Mucosa of descending colon (tissue), 3 donors: ENCODE results near the gene KCNH8. TPM values are rescaled to one million over a fixed set of nuclear protein-coding genes. Genes with fewer than 3 reads are reported as not detected.

ENCODE experiments used
- ATAC-seq: fragments of 200-7000 bp; cut with Tn5 transposase; one replicate; pipeline ENCODE4 v1.9.1; 2020; ENCODE audit warnings: mild to moderate bottlenecking, moderate library complexity
- DNase-seq, 3 donors: peaks; one replicate each; pipeline ENCODE4 v3.0.0-alpha.2; 2020
- H3K36me3 ChIP-seq: fragments of 200-600 bp; one replicate; pipeline ENCODE4 v1.8.0; 2021; ENCODE audit warnings: low read depth, mild to moderate bottlenecking
- H3K4me1 ChIP-seq: fragments of 200-600 bp; one replicate; pipeline ENCODE4 v1.8.0; 2021; ENCODE audit warnings: low read depth, mild to moderate bottlenecking
- H3K4me3 ChIP-seq: fragments of 200-600 bp; one replicate; pipeline ENCODE4 v1.8.0; 2021; ENCODE audit warnings: mild to moderate bottlenecking
- H3K9me3 ChIP-seq: fragments of 200-600 bp; one replicate; pipeline ENCODE4 v1.8.0; 2021; ENCODE audit warnings: mild to moderate bottlenecking
- intact Hi-C, 2 donors: fragments of 100-400 bp; cut with DNase I in 1 of 2; cut with micrococcal nuclease in 1 of 2; formaldehyde crosslinking; loops; one replicate each; pipeline versions ENCODE4 v1.11.0 to v1.11.1; 2022; cut with DNase I, micrococcal nuclease
- total RNA-seq, 3 donors: library from RNA; stranded (reverse); fragmentation: NEBNext Ultra II Directional in 2 of 3; extraction: Animal tissue kit (Norgen Biotek cat#: 25700) in 2 of 3; gene quantifications; one replicate each; pipeline versions ENCODE4 v1.2.1 to v1.2.4, GENCODE V29; 2021 to 2023
- TF ChIP-seq, protein P1 (sequence below): fragments of 200-600 bp; IDR thresholded peaks from one replicate; pipeline ENCODE4 v1.8.0; 2022; ENCODE audit warnings: antibody characterized with exemption, mild to moderate bottlenecking
- donor health status: DM: no; HTN: no; CAD: no; lungs with moderate emphysema.
- donor health status: DM: no; HTN: no; CAD: no.
- donor health status: DM: no; HTN: yes; CAD: no.

Gene KCNH8
- total RNA-seq, 3 donors from 2014 or later, result 1.0 to 1.3 (median 1.1) TPM

GRCh38 chr3:19183584-19183983 lies 35.3 kb downstream of the KCNH8 start:
- ATAC-seq, result no peak
- Histone ChIP-seq H3K4me3 (no peak overlapping the region), H3K4me1 (no peaks in the 10 kb centered on the region), H3K9me3 (no peaks in the 10 kb centered on the region), H3K36me3 (no peaks in the 10 kb centered on the region)
- TF ChIP-seq, protein P1, sequence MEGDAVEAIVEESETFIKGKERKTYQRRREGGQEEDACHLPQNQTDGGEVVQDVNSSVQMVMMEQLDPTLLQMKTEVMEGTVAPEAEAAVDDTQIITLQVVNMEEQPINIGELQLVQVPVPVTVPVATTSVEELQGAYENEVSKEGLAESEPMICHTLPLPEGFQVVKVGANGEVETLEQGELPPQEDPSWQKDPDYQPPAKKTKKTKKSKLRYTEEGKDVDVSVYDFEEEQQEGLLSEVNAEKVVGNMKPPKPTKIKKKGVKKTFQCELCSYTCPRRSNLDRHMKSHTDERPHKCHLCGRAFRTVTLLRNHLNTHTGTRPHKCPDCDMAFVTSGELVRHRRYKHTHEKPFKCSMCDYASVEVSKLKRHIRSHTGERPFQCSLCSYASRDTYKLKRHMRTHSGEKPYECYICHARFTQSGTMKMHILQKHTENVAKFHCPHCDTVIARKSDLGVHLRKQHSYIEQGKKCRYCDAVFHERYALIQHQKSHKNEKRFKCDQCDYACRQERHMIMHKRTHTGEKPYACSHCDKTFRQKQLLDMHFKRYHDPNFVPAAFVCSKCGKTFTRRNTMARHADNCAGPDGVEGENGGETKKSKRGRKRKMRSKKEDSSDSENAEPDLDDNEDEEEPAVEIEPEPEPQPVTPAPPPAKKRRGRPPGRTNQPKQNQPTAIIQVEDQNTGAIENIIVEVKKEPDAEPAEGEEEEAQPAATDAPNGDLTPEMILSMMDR, result no peak
- DNase-seq, result no peak
- intact Hi-C loops, result no loop called here

- DNase-seq (no peak), ATAC-seq (no peak)
- H3K4me3 ChIP-seq, result no peak overlapping the region
- no peaks in the 10 kb centered on the region for H3K9me3 ChIP-seq
- H3K36me3 ChIP-seq, result no peaks in the 10 kb centered on the region
- TF ChIP-seq, protein P1, result no peak
- H3K4me1 ChIP-seq, result no peaks in the 10 kb centered on the region
- intact Hi-C loops, result no loop called here
These were observed 41.8 kb downstream of the KCNH8 start for GRCh38 chr3:19190126-19190525.

DNA sequence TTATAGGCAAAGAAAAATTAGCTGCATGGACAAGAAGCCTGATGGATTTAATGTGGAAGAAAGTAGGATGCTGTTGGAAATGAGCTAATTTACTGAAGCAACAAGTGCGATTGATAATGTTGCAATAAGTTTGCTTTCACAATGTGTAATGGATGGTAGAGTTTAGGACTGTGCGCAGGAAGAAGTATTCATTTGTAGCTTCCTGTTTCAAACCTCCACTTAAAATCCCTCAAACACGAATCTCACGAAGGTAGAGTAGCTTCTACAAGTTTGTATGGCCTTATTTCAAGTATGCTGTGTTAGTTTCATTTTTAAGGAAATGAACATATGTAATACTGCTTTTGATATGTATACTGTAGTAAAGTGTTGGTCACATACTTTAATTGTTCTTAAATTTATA lies 42.3 kb downstream of the KCNH8 start:
- H3K4me1 ChIP-seq, result no peaks in the 10 kb centered on the region
- intact Hi-C loops, result no loop called here
- ATAC-seq (no peak), DNase-seq (no peak)
- H3K36me3 ChIP-seq, result no peaks in the 10 kb centered on the region
- TF ChIP-seq, protein P1, result no peak
- no peak overlapping the region for H3K4me3 ChIP-seq
- no peaks in the 10 kb centered on the region for H3K9me3 ChIP-seq

DNA sequence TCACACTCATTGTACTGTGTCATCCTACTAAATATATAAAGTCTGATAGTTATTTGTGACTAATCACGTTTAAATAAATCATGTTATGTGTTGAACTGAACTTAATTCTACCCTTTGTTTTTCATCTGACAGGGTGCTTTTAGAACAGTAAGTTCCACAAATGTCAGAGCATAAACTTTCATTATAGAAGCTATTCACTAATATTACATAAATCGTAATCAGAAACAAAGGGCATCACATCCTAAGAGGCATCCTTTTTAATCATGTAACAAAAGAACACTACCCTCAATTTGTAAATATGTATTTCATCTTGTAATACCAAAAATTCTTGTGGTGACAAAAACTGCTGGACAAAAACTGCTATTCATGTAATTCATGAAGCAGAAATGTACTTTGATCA lies 50.8 kb downstream of the KCNH8 start:
- Histone ChIP-seq H3K4me1 (no peaks in the 10 kb centered on the region), H3K9me3 (no peaks in the 10 kb centered on the region), H3K36me3 (no peaks in the 10 kb centered on the region), H3K4me3 (no peak overlapping the region)
- ATAC-seq (no peak), DNase-seq (no peak)
- intact Hi-C loops, result no loop called here
- TF ChIP-seq, protein P1, result no peak

- intact Hi-C loops, result no loop called here
- ATAC-seq (no peak), DNase-seq (no peak)
- no peaks in the 10 kb centered on the region for H3K4me1 ChIP-seq
- no peak overlapping the region for H3K4me3 ChIP-seq
- H3K9me3 ChIP-seq, result no peaks in the 10 kb centered on the region
- TF ChIP-seq, protein P1, result no peak
- H3K36me3 ChIP-seq, result no peaks in the 10 kb centered on the region
These were observed 54.0 kb downstream of the KCNH8 start for GRCh38 chr3:19202303-19202702.

- Histone ChIP-seq H3K9me3 (no peaks in the 10 kb centered on the region), H3K36me3 (no peaks in the 10 kb centered on the region), H3K4me3 (no peak overlapping the region), H3K4me1 (no peaks in the 10 kb centered on the region)
- intact Hi-C loops, result no loop called here
- DNase-seq, result no peak
- no peak for ATAC-seq
- TF ChIP-seq, protein P1, result no peak
These were observed 54.4 kb downstream of the KCNH8 start for GRCh38 chr3:19202754-19203153.
